ENCODE data around the gene GPC6.

GRCh38 chr13:93298713-93299112, 72.1 kb downstream of the GPC6 start:
- TF ChIP-seq POLR2A (IDR thresholded peaks at IDR 0.05; ENCODE audit: extremely low read depth, insufficient read length) (no peak), MYC (IDR thresholded peaks at IDR 0.05; ENCODE audit: low read depth, low read length) (no peak)

Data from NB4 (cell line).